WTC11 (cell line): ENCODE measurements around the gene SOX6. TPM values are rescaled to one million over a fixed set of nuclear protein-coding genes. Genes with fewer than 3 reads are reported as not detected.

ENCODE experiments used
- ATAC-seq: fragments of 200-7000 bp; cut with Tn5 transposase; 2 replicates; pipeline ENCODE4 v1.10.0; 2021; ENCODE audit warnings: mild to moderate bottlenecking, moderate library complexity
- CTCF ChIA-PET: fragments of 300-600 bp; sonication (Branson Sonifier 250); formaldehyde crosslinking; loops from one replicate; lab custom pipeline; 2021; ENCODE audit warnings: antibody characterized with exemption; lab: Charles Lee
- POLR2A ChIA-PET: fragments of 350-600 bp; sonication (Branson Sonifier 250); formaldehyde crosslinking; loops from one replicate; lab custom pipeline; 2021; ENCODE audit warnings: antibody characterized with exemption; lab: Charles Lee
- DNase-seq: peaks from one replicate; pipeline ENCODE4 v3.0.0; 2021; ENCODE audit warnings: low spot score
- H3K27ac Mint-ChIP-seq: 2 replicates; pipeline ENCODE4 v1.8.0; 2021; ENCODE audit warnings: mixed read lengths
- H3K27me3 Mint-ChIP-seq: 2 replicates; pipeline ENCODE4 v1.8.0; 2021; ENCODE audit warnings: low read depth, mild to moderate bottlenecking, moderate library complexity, mixed read lengths
- H3K36me3 Mint-ChIP-seq: 2 replicates; pipeline ENCODE4 v1.8.0; 2021; ENCODE audit warnings: mixed read lengths
- H3K4me1 Mint-ChIP-seq: 2 replicates; pipeline ENCODE4 v1.8.0; 2022; ENCODE audit warnings: mixed read lengths
- H3K4me3 Mint-ChIP-seq: 2 replicates; pipeline ENCODE4 v1.8.0; 2021; ENCODE audit warnings: mild to moderate bottlenecking, moderate library complexity, mixed read lengths
- H3K9me3 Mint-ChIP-seq: 2 replicates; pipeline ENCODE4 v1.8.0; 2021; ENCODE audit warnings: mixed read lengths
- ATF2 ChIP-seq: sonication (generic); formaldehyde crosslinking; IDR thresholded peaks from 2 replicates; pipeline ENCODE4 v1.8.1; 2022; ENCODE audit warnings: low read depth, missing genetic modification reagents, borderline replicate concordance
- CDX4 ChIP-seq: fragments of 250-450 bp; sonication (Bioruptor Pico); IDR thresholded peaks from 2 replicates; pipeline ENCODE4 v1.9.0; 2021; ENCODE audit warnings: moderate library complexity, mild to moderate bottlenecking, inconsistent platforms, borderline replicate concordance
- CREM ChIP-seq: sonication (generic); formaldehyde crosslinking; IDR thresholded peaks from 2 replicates; pipeline ENCODE4 v1.8.1; 2022; ENCODE audit warnings: mild to moderate bottlenecking, missing genetic modification reagents, moderate library complexity
- E2F4 ChIP-seq: sonication (generic); formaldehyde crosslinking; IDR thresholded peaks from 2 replicates; pipeline ENCODE4 v1.8.1; 2022; ENCODE audit warnings: low read depth, mild to moderate bottlenecking, moderate library complexity, missing genetic modification reagents, borderline replicate concordance
- ERG ChIP-seq: fragments of 250-450 bp; sonication (Bioruptor Pico); IDR thresholded peaks from 2 replicates; pipeline ENCODE4 v1.8.0; 2021; ENCODE audit warnings: mild to moderate bottlenecking
- ESRRA ChIP-seq: sonication (generic); formaldehyde crosslinking; IDR thresholded peaks from 2 replicates; pipeline ENCODE4 v1.8.1; 2022; ENCODE audit warnings: mild to moderate bottlenecking, missing genetic modification reagents, borderline replicate concordance
- FOXJ3 ChIP-seq: sonication (generic); formaldehyde crosslinking; IDR thresholded peaks from 2 replicates; pipeline ENCODE4 v1.9.0; 2021; ENCODE audit warnings: missing genetic modification reagents, mild to moderate bottlenecking, borderline replicate concordance
- FOXP4 ChIP-seq: sonication (generic); formaldehyde crosslinking; IDR thresholded peaks from 2 replicates; pipeline ENCODE4 v1.8.0; 2022; ENCODE audit warnings: mild to moderate bottlenecking, missing genetic modification reagents
- GABPB1 ChIP-seq: sonication (generic); formaldehyde crosslinking; IDR thresholded peaks from 2 replicates; pipeline ENCODE4 v1.8.1; 2023; ENCODE audit warnings: mild to moderate bottlenecking, missing genetic modification reagents
- KAT7 ChIP-seq: sonication (generic); formaldehyde crosslinking; IDR thresholded peaks from 2 replicates; pipeline ENCODE4 v1.8.1; 2023; ENCODE audit warnings: missing genetic modification reagents, mild to moderate bottlenecking, borderline replicate concordance
- MAX ChIP-seq: sonication (generic); formaldehyde crosslinking; IDR thresholded peaks from 2 replicates; pipeline ENCODE4 v1.8.0; 2022; ENCODE audit warnings: mild to moderate bottlenecking, missing genetic modification reagents
- MLX ChIP-seq: sonication (generic); formaldehyde crosslinking; IDR thresholded peaks from 2 replicates; pipeline ENCODE4 v1.8.1; 2023; ENCODE audit warnings: mild to moderate bottlenecking, missing genetic modification reagents, moderate library complexity
- MXD4 ChIP-seq: fragments of 250-450 bp; sonication (Bioruptor Pico); IDR thresholded peaks from 2 replicates; pipeline ENCODE4 v1.8.0; 2021; ENCODE audit warnings: mild to moderate bottlenecking, moderate library complexity, borderline replicate concordance
- MYBL2 ChIP-seq: sonication (generic); formaldehyde crosslinking; IDR thresholded peaks from 2 replicates; pipeline ENCODE4 v1.8.1; 2023; ENCODE audit warnings: mild to moderate bottlenecking, moderate library complexity, missing genetic modification reagents
- NFATC4 ChIP-seq: fragments of 250-450 bp; sonication (Bioruptor Pico); IDR thresholded peaks from 2 replicates; pipeline ENCODE4 v1.9.0; 2021; ENCODE audit warnings: mild to moderate bottlenecking
- ZNF317 ChIP-seq: sonication (generic); formaldehyde crosslinking; IDR thresholded peaks from 2 replicates; pipeline ENCODE4 v1.8.1; 2023; ENCODE audit warnings: low read depth, mild to moderate bottlenecking, moderate library complexity, missing genetic modification reagents, borderline replicate concordance
- ZNF396 ChIP-seq: fragments of 250-450 bp; sonication (Bioruptor Pico); IDR thresholded peaks from 2 replicates; pipeline ENCODE4 v1.8.0; 2021; ENCODE audit warnings: mild to moderate bottlenecking, moderate library complexity, borderline replicate concordance
- ZNF423 ChIP-seq: fragments of 250-450 bp; sonication (Bioruptor Pico); IDR thresholded peaks from 2 replicates; pipeline ENCODE4 v2.1.2; 2022; ENCODE audit warnings: mild to moderate bottlenecking, moderate library complexity
- ZNF512 ChIP-seq: sonication (generic); formaldehyde crosslinking; IDR thresholded peaks from 2 replicates; pipeline ENCODE4 v1.8.1; 2022; ENCODE audit warnings: missing genetic modification reagents, borderline replicate concordance
- total RNA-seq: library from RNA; stranded (reverse); gene quantifications from 3 replicates; pipeline ENCODE4 v1.2.3, GENCODE V29; 2021

The SOX6 gene
- total RNA-seq, 1 experiment from 2014 or later: 0.13 TPM

- TF ChIP-seq ZNF512 (CRISPR knock-in tag) (no peak), ZNF317 (no peak), CDX4 (CRISPR knock-in tag) (no peak), GABPB1 (CRISPR knock-in tag) (no peak), KAT7 (CRISPR knock-in tag) (no peak)
These were observed 379.8 kb downstream of the SOX6 start (continued) for GRCh38 chr11:15976433-15977045.

GRCh38 chr11:15975742-15976141 is 380.6 kb downstream of the SOX6 start:
- ChIA-PET CTCF (interaction anchor here (0.8 to 2.1 kb wide), 2 partner anchors 13 to 35 kb away, joined by 3 to 8 read pairs; no protein-coding TSS in a partner anchor), POLR2A (no interaction called here)
- DNase-seq: no peak

More at GRCh38 chr11:15975742-15976141, 380.6 kb downstream of the SOX6 start:
- H3K36me3 Mint-ChIP-seq: no peaks in the 10 kb centered on the region
- no peak overlapping the region for H3K4me3 Mint-ChIP-seq
- TF ChIP-seq ZNF396 (no peak), FOXP4 (CRISPR knock-in tag) (no peak), MAX (CRISPR knock-in tag) (no peak), GABPB1 (CRISPR knock-in tag) (no peak), MXD4 (CRISPR knock-in tag) (no peak), NFATC4 (CRISPR knock-in tag) (no peak), E2F4 (CRISPR knock-in tag) (no peak), ATF2 (CRISPR knock-in tag) (no peak), ESRRA (CRISPR knock-in tag) (no peak), MLX (no peak), KAT7 (CRISPR knock-in tag) (no peak), CREM (CRISPR knock-in tag) (no peak), FOXJ3 (no peak), ZNF423 (CRISPR knock-in tag) (no peak), MYBL2 (CRISPR knock-in tag) (no peak), ERG (no peak)
- no peaks in the 10 kb centered on the region for H3K27me3 Mint-ChIP-seq
- H3K9me3 Mint-ChIP-seq: no peaks in the 10 kb centered on the region
- no peak overlapping the region for H3K27ac Mint-ChIP-seq
- ATAC-seq: no peak
- no peaks in the 10 kb centered on the region for H3K4me1 Mint-ChIP-seq
